Osteoblast (primary cell): ENCODE results near the gene NAA15. TPM values are rescaled to one million over a fixed set of nuclear protein-coding genes. Genes with fewer than 3 reads are reported as not detected.

Experiments
- DNase-seq: peaks from one replicate; pipeline ENCODE4 v3.0.0; 2011; ENCODE audit warnings: low spot score, mixed read lengths; ENCODE audit not compliant: insufficient read length; ENCODE audit errors: missing footprints
- H2AFZ ChIP-seq: 2 replicates; pipeline ENCODE4 v1.6.0; 2011; ENCODE audit warnings: mild to moderate bottlenecking, low read length
- H3K27ac ChIP-seq: 2 replicates; pipeline ENCODE4 v1.5.1; 2011; ENCODE audit warnings: mild to moderate bottlenecking, low read depth, low read length, moderate library complexity
- H3K27me3 ChIP-seq: 2 replicates; pipeline ENCODE4 v1.6.0; 2012; ENCODE audit warnings: mild to moderate bottlenecking, control low read depth, inconsistent platforms, low read length, moderate library complexity; ENCODE audit not compliant: insufficient read depth
- H3K36me3 ChIP-seq: 2 replicates; pipeline ENCODE4 v1.5.1; 2011; ENCODE audit warnings: mild to moderate bottlenecking, low read length, control low read depth, moderate library complexity; ENCODE audit not compliant: insufficient read depth
- H3K4me1 ChIP-seq: 2 replicates; pipeline ENCODE4 v1.5.1; 2011; ENCODE audit warnings: mild to moderate bottlenecking, low read length, control low read depth, moderate library complexity; ENCODE audit not compliant: insufficient read depth
- H3K4me2 ChIP-seq: 2 replicates; pipeline ENCODE4 v1.6.0; 2011; ENCODE audit warnings: mild to moderate bottlenecking, low read length; ENCODE audit not compliant: insufficient read depth
- H3K4me3 ChIP-seq: fragments of 200-600 bp; sonication (generic); 3 replicates; pipeline ENCODE4 v1.5.1; 2012; ENCODE audit warnings: mild to moderate bottlenecking, low read length, inconsistent platforms; ENCODE audit not compliant: insufficient read depth
- H3K79me2 ChIP-seq: 2 replicates; pipeline ENCODE4 v1.6.0; 2012; ENCODE audit warnings: mild to moderate bottlenecking, low read length, control low read depth, inconsistent platforms; ENCODE audit not compliant: insufficient read depth
- H3K9me3 ChIP-seq: 2 replicates; pipeline ENCODE4 v1.5.1; 2011; ENCODE audit warnings: low read depth, low read length, control low read depth
- H4K20me1 ChIP-seq: 2 replicates; pipeline ENCODE4 v1.6.0; 2012; ENCODE audit warnings: mild to moderate bottlenecking, low read length, control low read depth; ENCODE audit not compliant: insufficient read depth
- CTCF ChIP-seq: IDR thresholded peaks from 2 replicates; pipeline ENCODE4 v1.5.1; 2011; ENCODE audit warnings: mild to moderate bottlenecking, low read depth, low read length, moderate library complexity; ENCODE audit errors: extremely low read depth
- total RNA-seq: library from RNA; depleted of rRNA; stranded (reverse); fragments of >200 nt; gene quantifications from 2 replicates; pipeline ENCODE4 v1.2.3, GENCODE V29; 2012

The NAA15 gene
- total RNA-seq, 1 donor = 33.3 TPM

GRCh38 chr4:139267301-139267700 is 34.0 kb upstream of the NAA15 start:
- no peak for TF ChIP-seq CTCF
- no peak overlapping the region for H2AFZ ChIP-seq

GRCh38 chr4:139273835-139274234 is 27.5 kb upstream of the NAA15 start:
- Histone ChIP-seq H3K4me3 (no peak overlapping the region), H4K20me1 (no peaks in the 10 kb centered on the region), H3K9me3 (no peaks in the 10 kb centered on the region), H3K36me3 (no peaks in the 10 kb centered on the region), H3K4me1 (no peaks in the 10 kb centered on the region), H3K4me2 (no peak overlapping the region), H3K27me3 (peaks cover 3% of the 10 kb centered on the region), H3K79me2 (no peaks in the 10 kb centered on the region), H2AFZ (no peak overlapping the region), H3K27ac (no peak overlapping the region)
- DNase-seq = no peak
- no peak for TF ChIP-seq CTCF

More at GRCh38 chr4:139267301-139267700, 34.0 kb upstream of the NAA15 start:
- Histone ChIP-seq H3K4me3 (no peak overlapping the region), H3K4me1 (peaks cover 22% of the 10 kb centered on the region), H3K36me3 (no peaks in the 10 kb centered on the region), H3K27me3 (no peaks in the 10 kb centered on the region), H3K4me2 (peak overlapping the region; percentile 85), H3K9me3 (no peaks in the 10 kb centered on the region), H4K20me1 (no peaks in the 10 kb centered on the region), H3K27ac (no peak overlapping the region), H3K79me2 (no peaks in the 10 kb centered on the region)
- DNase-seq = no peak

- H3K36me3 ChIP-seq = no peaks in the 10 kb centered on the region
- H3K9me3 ChIP-seq = no peaks in the 10 kb centered on the region
- DNase-seq = no peak
- no peak overlapping the region for H3K27ac ChIP-seq
- no peaks in the 10 kb centered on the region for H4K20me1 ChIP-seq
- no peaks in the 10 kb centered on the region for H3K4me1 ChIP-seq
- peaks cover 4% of the 10 kb centered on the region for H3K27me3 ChIP-seq
- no peak for TF ChIP-seq CTCF
- H3K79me2 ChIP-seq = no peaks in the 10 kb centered on the region
- no peak overlapping the region for H2AFZ ChIP-seq
- no peak overlapping the region for H3K4me3 ChIP-seq
- H3K4me2 ChIP-seq = no peak overlapping the region
Measured at GRCh38 chr4:139274790-139275189, 26.5 kb upstream of the NAA15 start.

- Histone ChIP-seq H3K36me3 (no peaks in the 10 kb centered on the region), H3K79me2 (no peaks in the 10 kb centered on the region), H3K4me3 (no peak overlapping the region), H3K4me2 (no peak overlapping the region), H3K4me1 (peaks cover 2% of the 10 kb centered on the region), H2AFZ (no peak overlapping the region), H3K9me3 (no peaks in the 10 kb centered on the region), H4K20me1 (no peaks in the 10 kb centered on the region), H3K27me3 (peaks cover 4% of the 10 kb centered on the region), H3K27ac (no peak overlapping the region)
- no peak for DNase-seq
- TF ChIP-seq CTCF = no peak
Measured at GRCh38 chr4:139275281-139275735, 26.0 kb upstream of the NAA15 start.
